ENCODE data around the gene NUDT21.

DNA sequence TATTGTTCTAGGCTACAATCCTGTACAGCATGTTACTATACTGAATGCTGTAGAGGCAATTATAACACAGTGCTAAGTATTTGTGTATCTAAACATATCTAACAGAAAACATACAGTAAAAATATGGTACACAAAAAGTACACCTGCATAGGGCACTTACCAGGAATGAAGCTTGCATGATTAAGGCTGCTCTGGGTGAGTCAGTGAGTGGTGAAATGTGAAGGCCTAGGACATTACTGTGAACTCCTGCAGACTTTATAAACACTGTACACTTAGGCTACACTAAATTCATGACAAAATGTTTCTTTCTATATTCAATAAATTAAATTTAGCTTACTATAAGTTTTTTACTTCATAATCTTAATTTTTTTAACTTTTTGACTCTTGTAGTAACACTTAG lies 62.9 kb downstream of the NUDT21 start:
- no peak for TF ChIP-seq SUZ12 (IDR thresholded peaks at IDR 0.05; ENCODE audit: extremely low read depth, insufficient read depth, insufficient read length)
- no peak for TF ChIP-seq YY1 (IDR thresholded peaks at IDR 0.05; ENCODE audit: insufficient read depth, insufficient read length)
- no peak for TF ChIP-seq ZNF274 (IDR thresholded peaks at IDR 0.05; ENCODE audit: low read depth, low read length)
